Stimulated activated CD4-positive, alpha-beta T cell treated with anti-CD3 and anti-CD28 coated beads, Interleukin-12 subunit alpha, Interleukin-12 subunit beta, amount 100 ng/mL, for 48 hours (primary cell): Measurements from ENCODE around the gene HADHA.

ENCODE experiments used
- DNase-seq, 3 donors: peaks; one replicate each; pipeline ENCODE4 v3.0.0-alpha.2; 2020; ENCODE audit warnings: low read depth in 2 of 3, low spot score in 1 of 3

Gene HADHA

DNA sequence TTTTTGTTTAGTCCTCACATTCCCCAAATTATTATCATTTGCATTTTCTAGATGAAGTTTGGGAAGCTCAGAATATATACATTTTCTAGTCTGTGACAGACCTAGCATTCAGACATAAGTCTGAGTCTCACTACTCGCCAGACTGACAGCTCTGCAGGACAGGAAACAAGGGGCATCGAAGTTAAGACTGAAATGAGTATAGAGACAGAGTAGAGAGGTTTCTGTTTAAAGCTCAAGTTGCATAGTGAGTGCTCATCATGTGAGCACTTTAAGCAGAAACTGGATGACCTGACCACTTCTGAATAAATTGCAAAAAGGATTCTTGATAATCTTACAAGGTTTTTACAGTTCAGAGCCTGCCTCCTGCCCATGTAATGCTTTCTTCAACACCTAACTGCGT lies 1.4 kb upstream of the HADHA start:
- no peak for DNase-seq

DNA sequence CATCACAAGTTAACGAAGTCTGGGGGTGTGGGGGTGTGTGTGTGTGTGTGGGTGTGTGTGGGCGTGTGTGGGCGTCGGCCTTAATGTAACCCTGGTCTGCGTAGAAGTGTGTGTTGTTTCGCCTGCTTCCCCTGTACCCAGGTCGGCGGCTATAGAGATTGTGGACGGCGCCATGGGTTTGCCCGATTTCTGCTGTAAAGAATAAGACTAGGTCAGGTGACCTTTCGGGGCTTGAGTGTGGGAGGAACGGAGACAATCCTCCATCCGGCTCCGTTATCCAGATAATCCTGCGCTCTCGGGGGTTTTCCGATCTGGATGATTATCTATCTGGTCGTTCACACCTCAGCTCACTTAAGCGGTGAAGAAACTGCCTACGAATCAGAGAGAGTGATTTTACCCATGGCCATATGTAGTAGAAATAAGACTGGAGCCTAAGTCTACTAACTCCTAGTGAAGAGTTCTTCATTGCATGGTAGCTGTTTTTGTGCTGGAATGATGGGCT lies 850 bp upstream of the HADHA start:
- DNase-seq: peak; percentile 23 to 34 (median 32)

DNA sequence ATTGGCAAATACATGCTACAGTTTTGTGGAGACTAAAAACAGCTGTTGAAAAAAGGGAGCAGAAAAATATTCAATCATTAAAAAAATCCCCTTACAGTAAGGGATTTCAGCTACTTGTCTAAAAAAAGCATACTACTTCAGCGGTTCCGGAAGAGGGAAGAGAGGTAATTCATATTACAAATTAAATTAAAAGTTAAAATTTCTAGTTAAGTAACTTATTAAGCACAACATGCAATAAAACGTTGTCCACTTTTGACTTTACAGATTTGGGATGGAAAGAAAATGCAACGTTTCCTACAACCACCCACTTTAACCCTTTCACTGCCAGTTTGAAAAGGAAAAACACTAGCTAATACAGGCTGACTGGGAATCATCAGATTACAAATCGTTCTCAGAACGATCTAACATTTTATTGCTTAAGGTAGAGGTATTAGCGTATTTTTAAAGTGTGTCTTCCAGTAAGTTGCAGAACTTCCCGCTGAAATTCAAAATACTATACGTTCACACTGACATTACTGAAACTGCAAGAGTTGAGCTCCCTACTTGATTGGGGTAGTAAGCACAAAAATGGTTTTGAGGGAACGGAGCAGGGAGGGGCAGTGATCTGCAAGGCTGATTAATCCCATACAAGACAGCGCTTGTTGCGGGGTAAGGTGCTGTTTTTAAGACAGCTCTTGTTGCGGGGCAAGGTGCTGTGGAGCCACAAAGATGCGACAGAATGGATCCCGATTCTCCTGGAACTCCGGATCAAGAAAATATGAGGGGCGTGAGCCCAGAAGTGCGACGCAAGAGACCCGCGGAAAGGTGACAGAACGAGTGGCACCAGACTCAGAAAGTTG lies 743 bp downstream of the HADHA start:
- DNase-seq: no peak

DNA sequence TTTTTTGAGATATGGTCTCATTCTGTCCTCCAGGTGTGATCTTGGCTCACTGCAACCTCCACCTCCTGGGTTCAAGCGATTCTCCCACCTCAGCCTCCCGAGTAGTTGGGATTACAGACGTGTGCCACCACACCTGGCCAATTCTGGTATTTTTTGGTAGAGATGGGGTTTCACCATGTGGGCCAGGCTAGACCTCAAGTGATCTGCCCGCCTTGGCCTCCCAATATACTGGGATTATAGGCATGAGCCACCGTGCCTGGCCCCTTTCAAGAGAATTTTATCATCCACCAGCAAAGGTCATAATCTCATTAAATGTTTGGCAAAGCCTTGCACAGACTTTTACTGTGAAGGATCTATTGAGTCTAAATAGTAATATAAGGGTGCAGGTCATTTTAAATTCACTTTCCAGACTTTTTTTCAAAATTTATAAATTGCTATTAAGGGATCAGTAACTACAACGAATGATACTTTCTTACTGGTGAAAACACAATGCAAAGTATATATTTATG lies 2.5 kb downstream of the HADHA start:
- DNase-seq: no peak

DNA sequence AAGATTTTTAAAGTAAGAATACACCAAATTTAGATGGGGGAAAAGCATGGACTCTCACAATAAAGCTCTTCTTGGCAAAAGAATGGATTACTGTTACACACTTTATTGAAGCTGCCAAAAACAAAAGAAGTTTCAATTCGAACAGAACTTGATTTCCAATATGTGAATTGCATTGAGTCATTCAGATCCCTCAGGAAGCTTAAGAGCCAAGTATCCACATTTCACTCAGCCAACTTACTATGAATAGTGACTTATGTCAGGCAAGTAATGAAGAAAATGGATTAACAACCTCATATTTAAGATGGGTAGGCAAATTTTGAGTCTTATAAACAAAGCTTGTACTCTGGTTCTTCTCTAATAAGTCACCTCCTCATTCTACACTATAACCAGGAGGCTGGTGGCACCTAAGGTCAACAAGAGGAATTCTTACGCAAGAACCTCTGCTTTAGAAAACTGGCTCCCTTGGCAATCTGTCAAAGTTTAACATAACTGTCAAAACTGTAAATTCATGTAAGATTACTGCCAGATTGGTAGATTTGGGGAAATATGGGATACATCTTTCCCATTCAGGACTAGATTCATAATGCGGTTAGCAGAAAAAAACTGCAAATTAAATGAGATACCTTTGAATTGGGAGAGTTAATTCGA lies 6.0 kb downstream of the HADHA start:
- no peak for DNase-seq

DNA sequence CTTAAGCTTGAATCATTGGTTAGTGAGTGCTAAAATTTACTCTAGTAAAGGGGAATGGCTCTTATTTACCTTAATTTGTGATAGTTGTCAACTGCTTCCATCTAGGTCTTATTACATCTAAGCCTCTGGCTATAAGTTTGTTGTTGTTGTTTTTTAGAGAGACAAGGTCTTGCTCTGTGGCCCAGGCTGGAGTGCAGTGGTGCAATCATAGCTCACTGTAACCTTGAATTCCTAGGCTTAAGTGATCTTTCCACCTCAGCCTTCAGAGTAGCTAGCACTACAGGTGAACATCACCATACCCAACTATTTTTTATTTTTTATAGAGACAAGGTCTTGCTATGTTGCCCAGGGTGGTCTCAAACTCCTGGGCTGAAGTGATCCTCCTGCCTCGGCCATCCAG lies 6.6 kb downstream of the HADHA start:
- no peak for DNase-seq

DNA sequence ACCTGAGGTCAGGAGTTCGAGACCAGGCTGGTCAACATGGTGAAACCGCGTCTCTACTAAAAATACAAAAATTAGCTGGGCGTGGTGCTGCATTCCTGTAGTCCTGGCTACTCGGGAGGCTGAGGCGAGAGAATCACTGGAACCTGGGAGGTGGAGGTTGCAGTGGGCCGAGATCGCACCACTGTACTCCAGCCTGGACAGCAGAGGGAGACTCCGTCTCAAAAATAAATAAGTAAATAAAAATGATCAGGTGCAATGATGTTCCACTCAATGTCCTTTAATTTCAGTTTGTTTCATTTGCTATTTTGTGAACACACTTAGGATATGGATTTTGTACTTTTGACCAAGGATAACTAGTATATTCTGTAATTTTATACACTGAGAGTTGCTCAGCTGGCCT lies 9.3 kb downstream of the HADHA start:
- no peak for DNase-seq

DNA sequence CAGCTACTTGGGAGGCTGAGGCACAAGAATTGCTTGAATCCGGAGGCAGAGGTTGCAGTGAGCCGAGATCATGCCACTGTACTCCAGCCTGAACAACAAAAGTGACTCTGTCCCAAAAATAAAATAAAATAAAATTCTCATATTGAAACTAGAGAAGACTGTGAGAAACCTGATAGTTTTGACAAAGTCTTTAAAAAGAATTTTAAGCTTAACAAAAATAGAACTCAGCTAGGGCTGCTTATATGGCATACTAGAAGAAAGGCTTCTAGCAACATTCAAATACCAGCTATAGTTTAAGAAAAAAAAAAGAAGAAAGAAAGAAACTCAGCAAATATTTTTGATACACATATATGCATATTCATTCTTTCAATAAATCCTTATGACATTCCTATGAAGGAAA lies 13.6 kb downstream of the HADHA start:
- DNase-seq: no peak

DNA sequence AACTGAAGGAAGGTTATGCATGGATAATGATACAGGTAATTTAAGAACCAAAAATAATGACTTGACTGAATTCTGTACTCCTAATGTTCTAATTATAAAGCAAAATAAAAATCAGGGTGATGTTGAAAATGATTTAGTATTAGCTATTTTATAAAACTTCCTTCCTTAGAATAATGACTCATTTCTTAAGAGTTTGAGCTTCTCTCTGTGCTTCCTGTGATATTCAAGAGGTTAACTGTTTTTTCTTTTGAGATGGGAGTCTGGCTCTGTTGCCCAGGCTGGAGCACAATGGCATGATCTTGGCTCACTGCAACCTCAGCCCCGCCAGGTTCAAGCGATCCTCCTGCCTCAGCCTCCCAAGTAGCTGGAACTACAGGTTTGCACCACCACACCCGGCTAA lies 14.8 kb downstream of the HADHA start:
- DNase-seq: no peak

DNA sequence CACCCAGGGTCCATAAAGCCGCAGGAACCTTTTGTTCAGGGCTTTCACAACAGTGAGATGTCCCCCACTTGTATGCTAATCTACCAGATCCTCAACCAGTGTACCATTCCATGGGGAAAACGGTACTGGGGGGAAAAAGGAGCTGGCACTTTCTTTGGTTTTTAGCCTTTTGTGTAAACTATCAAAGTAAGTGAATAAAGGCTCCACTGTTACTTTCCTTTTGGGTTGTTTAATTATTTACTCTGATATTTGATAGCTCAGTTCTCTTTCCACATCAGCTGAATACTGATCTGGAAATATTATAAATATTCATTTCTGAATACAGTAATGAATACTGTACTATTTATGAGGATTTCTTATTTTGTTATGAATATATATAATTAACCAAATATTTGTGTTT lies 20.3 kb downstream of the HADHA start:
- no peak for DNase-seq

DNA sequence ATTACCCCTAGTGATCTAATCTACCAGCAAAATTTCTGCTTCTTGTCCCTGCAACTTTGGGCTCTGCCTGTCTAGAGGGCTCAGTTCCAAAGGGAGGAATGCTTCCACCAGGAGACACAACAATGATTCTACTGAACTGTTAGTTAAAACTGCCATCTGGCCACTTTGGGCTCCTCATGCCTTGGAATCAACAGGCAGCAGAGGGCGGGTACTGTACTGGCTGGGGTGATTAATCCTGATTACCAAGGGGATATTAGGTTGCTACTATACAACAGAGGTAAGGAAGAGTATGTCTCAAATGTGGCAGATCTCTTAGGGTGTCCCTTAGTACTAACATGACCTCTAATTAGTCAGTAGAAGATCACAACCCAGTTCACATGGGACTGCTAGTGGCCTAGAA lies 21.4 kb downstream of the HADHA start:
- no peak for DNase-seq

DNA sequence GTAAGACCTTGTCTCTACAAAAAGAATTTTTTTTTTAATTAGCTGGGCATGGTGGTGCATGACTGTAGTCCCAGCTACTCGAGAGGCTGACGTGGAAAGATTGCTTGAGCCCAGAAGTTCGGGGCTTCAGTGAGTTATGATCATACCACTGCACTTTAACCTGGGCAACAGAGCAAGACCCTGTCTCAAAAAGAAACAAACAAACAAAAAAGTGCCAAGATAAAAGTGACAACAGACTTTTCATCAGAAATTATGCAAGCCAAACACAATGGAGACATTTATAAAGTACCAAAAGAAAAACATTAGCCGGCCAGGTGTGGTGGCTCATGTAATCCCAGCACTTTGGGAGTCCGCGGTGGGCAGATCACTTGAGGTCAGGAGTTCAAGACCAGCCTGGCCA lies 26.7 kb downstream of the HADHA start:
- no peak for DNase-seq

DNA sequence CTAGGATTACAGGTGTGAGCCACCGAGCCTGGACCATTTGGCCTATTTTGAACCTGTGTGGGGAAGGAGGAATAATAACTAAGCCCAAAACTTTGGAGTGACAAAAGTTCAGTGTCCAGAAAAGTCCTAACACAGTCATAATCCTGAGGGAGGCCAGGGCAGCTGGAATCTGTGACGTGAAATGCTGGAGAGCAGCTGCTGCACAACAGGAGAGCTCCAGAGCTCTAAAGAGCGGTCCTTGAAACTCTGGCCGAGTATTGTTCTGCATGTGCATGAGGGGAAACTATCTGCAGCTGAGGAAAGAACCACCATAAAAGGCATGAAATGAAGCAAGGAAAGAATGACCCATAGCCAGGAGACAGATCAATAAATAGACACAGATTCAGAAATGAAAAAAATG lies 27.8 kb downstream of the HADHA start:
- DNase-seq: no peak

DNA sequence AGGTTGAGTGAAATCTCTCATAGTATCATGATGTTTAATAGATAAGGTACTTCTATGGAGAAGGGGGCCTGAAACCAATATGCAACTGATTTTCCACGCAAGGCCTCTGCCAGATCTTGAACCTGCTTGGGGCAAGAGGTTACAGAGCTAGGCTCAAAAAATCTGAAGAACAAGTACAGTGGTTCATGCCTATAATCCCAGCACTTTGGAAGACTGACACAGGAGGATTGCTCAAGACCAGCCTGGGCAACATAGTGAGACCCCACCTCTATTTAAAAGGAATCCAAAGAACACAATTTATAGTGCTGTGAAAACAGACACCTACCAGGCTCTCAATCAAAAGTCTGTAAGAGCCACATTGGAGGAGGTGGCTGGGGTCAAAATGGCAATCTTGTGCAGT lies 28.6 kb downstream of the HADHA start:
- DNase-seq: no peak

DNA sequence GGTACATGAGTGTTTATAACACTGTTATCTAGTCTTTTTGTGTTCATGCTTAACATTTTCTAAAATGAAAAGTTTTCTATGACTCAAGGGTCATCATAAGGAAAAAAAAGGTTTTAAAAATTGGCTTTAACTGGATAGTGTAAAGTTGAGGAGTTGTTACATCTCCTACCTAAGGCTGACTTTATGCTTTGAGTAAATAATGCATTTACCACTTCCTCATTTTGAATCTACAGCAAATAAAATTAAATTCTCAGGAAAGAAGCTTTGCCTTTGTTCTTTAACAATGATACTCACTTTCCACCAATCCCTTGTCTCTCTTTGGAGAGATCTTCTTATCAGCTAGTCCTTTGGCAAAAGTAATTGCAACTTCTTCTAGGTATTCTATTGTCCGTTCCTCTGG lies 29.7 kb downstream of the HADHA start:
- DNase-seq: no peak

DNA sequence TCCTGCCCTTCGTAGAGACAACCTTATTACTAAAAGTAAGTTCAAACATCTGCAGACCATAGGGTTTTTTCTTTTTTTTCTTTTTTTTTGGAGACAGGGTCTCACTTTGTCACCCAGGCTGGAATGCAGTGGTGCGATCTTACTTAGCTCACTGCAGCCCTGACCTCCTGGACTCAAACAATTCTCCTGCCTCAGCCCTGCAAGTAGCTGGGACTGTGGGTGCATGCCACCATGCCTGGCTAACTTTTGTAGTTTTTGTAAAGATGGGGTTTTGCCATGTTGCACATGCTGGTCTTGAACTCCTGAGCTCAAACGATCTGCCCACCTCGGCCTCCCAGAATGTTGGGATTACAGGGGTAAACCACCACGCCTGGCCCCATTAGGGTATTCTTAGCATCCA lies 32.4 kb downstream of the HADHA start:
- no peak for DNase-seq

DNA sequence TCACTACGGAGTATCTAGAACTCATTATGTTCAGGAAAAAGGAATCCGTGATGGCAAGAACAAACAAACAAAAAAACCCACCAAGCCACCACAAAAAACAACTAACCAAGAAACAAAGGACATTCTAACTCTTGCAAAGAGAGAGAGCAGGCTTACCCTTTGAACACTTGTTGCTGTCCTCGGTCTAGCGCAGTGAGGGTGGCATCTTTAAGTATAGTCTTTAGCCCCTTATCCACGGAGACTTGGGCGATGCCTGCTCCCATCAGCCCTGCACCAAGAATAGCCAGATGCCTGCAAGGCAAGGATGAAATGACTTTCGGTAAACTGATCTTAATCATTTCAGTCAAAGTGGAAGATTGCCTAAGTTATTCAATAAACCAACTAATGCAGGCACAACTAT lies 40.5 kb downstream of the HADHA start:
- DNase-seq: no peak

DNA sequence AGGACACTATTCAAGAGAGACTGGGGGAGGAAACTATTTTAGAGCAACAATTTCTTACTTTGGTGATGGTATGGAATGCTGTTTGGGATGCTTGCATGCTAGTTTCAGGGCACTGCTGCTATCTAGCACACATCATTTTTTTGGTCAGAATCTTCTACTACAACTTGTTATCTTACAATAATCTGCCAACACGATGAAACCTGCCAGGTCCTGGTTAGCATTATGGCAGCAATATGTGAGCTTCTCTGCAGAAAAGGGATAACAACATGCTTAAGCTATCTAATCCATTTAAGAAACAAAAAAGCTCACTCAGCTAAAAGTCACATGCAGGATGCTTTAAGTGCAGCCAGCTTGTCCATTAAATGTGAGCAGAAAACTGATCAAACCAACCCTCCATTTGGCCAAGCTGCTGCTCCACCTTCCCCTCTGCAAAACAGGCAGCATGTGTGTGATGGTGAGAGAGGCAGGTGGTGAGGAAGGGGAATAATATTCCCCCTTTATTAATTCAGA lies 41.4 kb downstream of the HADHA start:
- DNase-seq: no peak

DNA sequence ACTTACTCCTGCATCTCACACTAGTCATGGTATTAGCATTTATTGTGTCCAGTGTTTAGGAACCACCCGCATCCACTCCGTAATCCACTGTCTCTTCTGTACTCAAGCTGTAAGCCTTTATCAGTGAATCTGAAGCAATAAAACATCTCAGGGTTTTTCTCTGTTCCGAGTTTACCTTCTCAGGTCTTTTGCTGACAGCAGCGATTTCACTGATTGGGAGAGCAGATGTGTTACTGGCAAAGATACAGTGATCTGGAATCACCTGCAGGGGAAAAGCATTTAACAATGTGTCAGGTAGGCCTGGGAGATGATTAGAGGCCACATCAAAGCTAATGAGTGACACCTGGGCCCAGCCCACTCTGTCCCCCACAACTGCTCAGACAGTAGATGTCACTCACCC lies 46.9 kb downstream of the HADHA start:
- no peak for DNase-seq

DNA sequence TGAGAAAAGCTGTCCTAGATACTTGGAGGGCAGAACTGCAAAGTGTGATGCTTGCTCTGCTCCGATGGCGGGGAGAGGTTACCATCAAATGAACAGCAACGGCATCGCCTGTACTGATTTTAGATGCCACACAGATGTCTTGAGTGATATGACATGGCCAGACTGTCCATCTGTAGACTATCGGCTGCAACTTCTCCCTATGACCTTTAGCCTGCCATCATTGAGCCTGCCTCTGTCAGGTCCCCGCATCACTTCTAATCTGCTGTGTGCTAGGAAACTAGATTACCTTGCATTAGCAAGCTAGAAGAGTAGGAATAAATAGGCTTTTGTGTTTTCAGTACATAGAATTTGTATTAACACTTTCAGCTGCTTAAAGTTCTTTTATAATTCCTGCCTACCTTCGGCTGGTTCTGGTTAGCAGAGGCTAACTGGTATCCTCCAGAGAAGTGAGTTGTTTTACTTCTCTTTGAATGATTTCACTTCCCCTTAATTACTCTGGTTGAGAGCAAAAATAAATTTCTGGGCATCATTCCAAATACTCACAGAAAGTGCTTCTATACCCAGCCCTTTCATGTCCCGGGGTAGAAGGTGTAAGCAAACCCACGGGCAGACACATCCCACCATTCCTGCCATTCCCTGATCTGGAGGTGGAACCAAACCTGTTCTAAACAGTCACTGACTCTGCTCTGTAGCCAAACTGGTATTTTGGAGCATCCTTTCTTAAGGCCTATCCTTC lies 47.6 kb downstream of the HADHA start:
- DNase-seq: no peak
